Measurements from ENCODE around the gene STARD3. TPM values are rescaled to one million over a fixed set of nuclear protein-coding genes. Genes with fewer than 3 reads are reported as not detected.

STARD3 gene
- total RNA-seq, 6 experiments from 2014 or later, result 44.0 to 52.3 (median 46.3) TPM

DNA sequence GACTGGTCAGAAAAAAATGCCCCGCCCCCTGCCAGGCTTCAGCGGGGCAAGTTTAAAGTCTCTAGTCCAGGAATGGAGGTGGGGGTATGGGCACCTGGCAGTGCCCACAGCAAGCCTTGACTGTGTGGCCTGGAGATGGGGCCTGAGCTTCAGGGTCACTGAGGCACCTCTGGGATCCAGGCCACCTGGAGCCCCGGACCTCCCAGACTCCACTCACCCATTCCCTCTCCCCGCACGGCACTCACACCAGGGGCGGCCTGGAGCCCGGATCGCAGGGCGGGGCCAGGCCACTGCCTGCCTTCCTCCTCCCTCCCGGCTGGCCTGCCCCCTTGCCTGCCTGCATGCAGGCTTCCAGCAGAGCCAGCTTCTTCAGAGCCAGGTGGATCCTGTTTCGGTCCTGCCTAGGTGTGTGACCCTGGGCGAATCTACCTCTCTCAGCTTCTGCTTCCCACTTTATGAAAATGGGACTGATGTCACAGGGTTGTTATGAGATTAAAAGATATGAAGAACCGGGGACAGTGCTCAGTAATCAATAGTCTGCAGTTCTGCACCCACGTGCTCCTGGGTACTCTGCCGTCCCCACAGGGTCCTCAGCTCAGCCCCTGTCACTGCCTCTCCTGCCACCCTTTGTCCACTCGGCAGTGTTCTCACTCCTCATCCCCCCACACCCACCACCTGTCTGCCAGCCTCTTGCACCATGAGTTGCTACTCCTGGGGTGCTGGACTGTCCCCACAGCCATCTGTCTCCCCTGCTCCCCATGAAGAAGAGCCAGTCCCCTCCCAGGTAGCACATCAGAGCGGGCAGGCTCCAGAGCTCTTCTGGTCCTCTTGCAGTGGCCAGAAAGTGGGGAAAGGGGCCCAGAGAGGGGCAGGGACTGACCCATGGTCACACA lies 27.0 kb downstream of the STARD3 start:
- peak overlapping the region; percentile 56 for H3K4me3 Mint-ChIP-seq
- TF ChIP-seq CTCF (IDR thresholded peaks at IDR 0.05), result no peak
- no peak overlapping the region for H3K27ac Mint-ChIP-seq
- no peaks in the 10 kb centered on the region for H3K36me3 Mint-ChIP-seq (ENCODE audit: low read depth)
- H3K27me3 Mint-ChIP-seq (ENCODE audit: insufficient read depth), result peaks cover 26% of the 10 kb centered on the region
- no peak for DNase-seq
- peaks cover 18% of the 10 kb centered on the region for H3K4me1 Mint-ChIP-seq (ENCODE audit: low read depth)
- no peaks in the 10 kb centered on the region for H3K9me3 Mint-ChIP-seq

DNA sequence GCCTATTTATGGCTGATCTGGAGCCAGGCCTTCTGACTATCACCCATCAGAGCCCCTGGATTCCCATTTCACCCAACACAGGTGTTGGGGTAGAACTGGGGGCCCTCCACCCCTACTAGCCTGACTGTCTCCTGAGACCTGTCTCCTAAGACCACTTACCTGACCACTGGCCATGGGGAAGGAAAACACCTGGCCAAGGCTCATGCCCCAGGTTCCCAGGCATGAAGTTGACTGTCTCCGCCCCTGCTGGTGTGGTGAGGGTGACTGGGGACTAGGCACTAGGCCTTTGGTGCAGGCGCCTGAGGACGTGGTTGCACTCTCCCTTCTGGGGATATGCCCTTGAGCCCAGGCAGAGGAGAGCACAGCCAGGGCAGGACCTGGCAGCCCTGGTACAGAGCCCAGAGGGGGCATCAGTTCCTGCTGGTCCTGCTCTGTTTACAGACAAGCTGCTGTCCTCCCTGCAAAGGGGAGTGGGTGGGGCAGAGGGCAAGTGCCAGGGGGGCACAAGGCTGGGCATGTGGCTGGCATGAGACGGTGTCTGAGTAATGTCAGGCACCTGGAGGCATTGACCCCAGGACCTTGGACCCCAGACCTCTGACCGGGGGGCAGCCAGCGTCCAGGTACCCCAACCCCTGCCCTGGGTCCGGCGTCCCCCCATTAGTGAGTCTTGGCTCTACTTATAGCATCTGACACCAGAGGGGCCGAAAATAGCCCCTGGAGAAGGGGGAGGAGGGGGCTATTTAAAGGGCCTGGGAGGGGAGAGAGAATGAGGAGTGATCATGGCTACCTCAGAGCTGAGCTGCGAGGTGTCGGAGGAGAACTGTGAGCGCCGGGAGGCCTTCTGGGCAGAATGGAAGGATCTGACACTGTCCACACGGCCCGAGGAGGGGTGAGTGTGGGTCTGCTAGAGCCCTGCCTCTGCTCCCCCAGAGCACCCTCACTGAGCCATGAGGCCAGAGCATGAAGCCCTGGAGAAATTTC lies 27.9 kb downstream of the STARD3 start, which contains the start of gene TCAP:
TSS of gene TCAP (plus strand) at position 769 of the 981 bp plus-strand sequence. CDS start at position 780, 11 bp downstream.
- peaks cover 18% of the 10 kb centered on the region for H3K4me1 Mint-ChIP-seq (ENCODE audit: low read depth)
- H3K9me3 Mint-ChIP-seq, result no peaks in the 10 kb centered on the region
- no peak within 1 kb of the TSS for H3K4me3 Mint-ChIP-seq
- H3K27me3 Mint-ChIP-seq (ENCODE audit: insufficient read depth), result peaks cover 29% of the 10 kb centered on the region
- no peak for DNase-seq
- TF ChIP-seq CTCF (IDR thresholded peaks at IDR 0.05), result no peak
- H3K36me3 Mint-ChIP-seq (ENCODE audit: low read depth), result no peaks in the 10 kb centered on the region
- H3K27ac Mint-ChIP-seq, result no peak within 1 kb of the TSS

- H3K4me1 Mint-ChIP-seq (ENCODE audit: low read depth), result peaks cover 18% of the 10 kb centered on the region
- H3K36me3 Mint-ChIP-seq (ENCODE audit: low read depth), result no peaks in the 10 kb centered on the region
- no peak for DNase-seq
- no peaks in the 10 kb centered on the region for H3K9me3 Mint-ChIP-seq
- peak; percentile 36; the same call in 1 of the 2 replicates for TF ChIP-seq CTCF (IDR thresholded peaks at IDR 0.05)
- no peak overlapping the region for H3K27ac Mint-ChIP-seq
- peaks cover 31% of the 10 kb centered on the region for H3K27me3 Mint-ChIP-seq (ENCODE audit: insufficient read depth)
- H3K4me3 Mint-ChIP-seq, result no peak overlapping the region
Observed at GRCh38 chr17:39665642-39666224, 28.8 kb downstream of the STARD3 start.

DNA sequence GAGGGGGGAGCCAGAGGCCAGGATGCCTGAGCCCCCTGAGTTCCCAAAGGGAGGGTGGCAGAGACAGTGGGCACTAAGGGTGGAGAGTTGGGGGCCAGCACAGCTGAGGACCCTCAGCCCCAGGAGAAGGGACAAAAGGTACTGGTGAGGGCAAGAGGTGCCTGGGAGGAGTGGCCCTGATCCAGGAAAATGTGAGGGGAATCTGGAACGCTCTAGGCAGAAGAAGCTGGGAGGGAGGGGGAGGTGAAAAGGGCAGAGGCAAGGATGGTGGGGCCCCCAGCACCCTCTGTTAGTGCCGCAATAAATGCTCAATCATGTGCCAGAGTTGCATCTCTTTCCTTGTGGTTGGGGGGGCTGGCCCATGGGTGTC lies 29.3 kb downstream of the STARD3 start:
- H3K27me3 Mint-ChIP-seq (ENCODE audit: insufficient read depth), result peaks cover 33% of the 10 kb centered on the region
- H3K4me3 Mint-ChIP-seq, result no peak overlapping the region
- H3K9me3 Mint-ChIP-seq, result no peaks in the 10 kb centered on the region
- no peaks in the 10 kb centered on the region for H3K36me3 Mint-ChIP-seq (ENCODE audit: low read depth)
- TF ChIP-seq CTCF (IDR thresholded peaks at IDR 0.05), result no peak
- no peak overlapping the region for H3K27ac Mint-ChIP-seq
- DNase-seq, result no peak
- H3K4me1 Mint-ChIP-seq (ENCODE audit: low read depth), result peaks cover 18% of the 10 kb centered on the region

DNA sequence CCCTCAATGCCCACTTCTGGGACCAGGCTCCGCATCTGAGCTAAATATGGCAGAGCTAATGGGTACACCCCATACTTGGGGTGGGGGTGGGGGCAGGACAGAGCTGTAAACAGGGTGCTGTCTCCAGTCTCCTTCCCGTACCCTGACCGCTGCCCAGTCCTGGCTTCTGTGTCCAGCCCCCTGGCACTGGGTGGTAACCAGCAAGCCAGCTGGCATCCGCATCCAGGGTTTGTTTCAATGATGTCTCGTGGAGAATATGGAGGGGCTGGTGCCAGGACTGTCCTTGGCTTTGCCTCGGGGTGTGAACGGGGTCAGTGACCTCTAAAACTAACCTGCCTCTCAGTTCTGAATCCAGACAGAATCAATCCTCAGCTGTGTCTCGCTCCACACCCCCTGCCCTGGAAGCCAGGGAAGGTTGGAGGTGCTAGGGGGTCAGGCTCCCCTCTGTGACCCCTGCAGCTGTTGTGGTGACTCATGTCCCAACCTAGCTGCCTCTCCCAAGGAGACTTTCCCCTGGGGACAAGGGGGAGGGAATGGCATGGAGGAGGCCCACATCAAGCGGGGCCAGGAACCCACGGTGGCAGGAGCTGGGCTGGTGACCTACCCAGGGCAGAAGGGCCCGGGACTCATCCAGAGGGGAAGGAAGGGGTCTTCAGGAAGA lies 29.8 kb downstream of the STARD3 start:
- H3K4me3 Mint-ChIP-seq, result no peak overlapping the region
- no peaks in the 10 kb centered on the region for H3K9me3 Mint-ChIP-seq
- DNase-seq, result no peak
- no peaks in the 10 kb centered on the region for H3K36me3 Mint-ChIP-seq (ENCODE audit: low read depth)
- no peak overlapping the region for H3K27ac Mint-ChIP-seq
- H3K27me3 Mint-ChIP-seq (ENCODE audit: insufficient read depth), result peaks cover 35% of the 10 kb centered on the region
- peaks cover 18% of the 10 kb centered on the region for H3K4me1 Mint-ChIP-seq (ENCODE audit: low read depth)
- no peak for TF ChIP-seq CTCF (IDR thresholded peaks at IDR 0.05)

Data from HFFc6 (cell line).